ENCODE measurements around the gene TNS3. TPM values are rescaled to one million over a fixed set of nuclear protein-coding genes. Genes with fewer than 3 reads are reported as not detected.

Gene TNS3
- polyA plus RNA-seq, 1 of the 3 experiments (the other 2 are of a cell fraction), result 72.3 TPM

DNA sequence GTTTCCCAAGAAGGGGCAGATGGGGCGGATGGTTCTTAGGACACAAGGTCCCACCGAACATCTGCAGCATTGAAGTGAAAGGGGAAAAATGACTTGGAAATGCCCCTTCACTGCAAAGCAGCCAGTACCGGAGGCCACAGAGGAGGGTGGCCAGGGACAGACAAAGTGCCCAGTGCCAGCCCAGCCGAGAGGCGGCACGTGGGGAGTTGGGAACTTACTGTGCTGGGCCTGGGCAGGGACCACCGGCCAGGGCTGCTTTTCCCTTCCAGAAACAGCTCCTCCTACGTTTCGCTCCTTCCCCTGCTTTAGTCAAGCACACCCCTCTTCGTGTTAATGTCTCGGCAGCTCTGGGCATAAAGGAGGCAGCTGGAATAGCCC is 129.2 kb downstream of the TNS3 start:
- Histone ChIP-seq H3K4me1 (ENCODE audit: control insufficient read depth in 1 of 2, insufficient read depth in 2 of 2, low read depth in 1 of 2, low read length in 1 of 2) (peaks cover 32 to 40% of the 10 kb centered on the region in 2 experiments), H2AFZ (ENCODE audit: low read depth) (no peak overlapping the region), H3K27me3 (ENCODE audit: insufficient read depth) (no peaks in the 10 kb centered on the region), H3K36me3 (replicated peaks in 1 of 2; ENCODE audit: control insufficient read depth in 1 of 2, insufficient read depth in 2 of 2, low read length in 1 of 2) (peaks cover 0 to 4% of the 10 kb centered on the region in 2 experiments), H3K9me3 (no peaks in the 10 kb centered on the region), H3K27ac (ENCODE audit: low read depth in 2 of 2, low read length in 1 of 2) (peak overlapping the region; percentile 78 to 89), H3K9me2 (no peaks in the 10 kb centered on the region), H3F3A (replicated peaks; ENCODE audit: insufficient read depth) (peaks cover 15% of the 10 kb centered on the region), H3K9ac (peak overlapping the region; percentile 48; the same call in 1 of the 2 replicates), H3K4me2 (peak overlapping the region; percentile 46), H4K20me1 (ENCODE audit: insufficient read depth) (no peaks in the 10 kb centered on the region), H3K4me3 (ENCODE audit: low read depth in 2 of 2, low read length in 1 of 2) (no peak overlapping the region), H3K79me2 (ENCODE audit: insufficient read depth) (peaks cover 47% of the 10 kb centered on the region)
- POLR2A ChIA-PET, result no interaction called here
- CTCF ChIA-PET, result interaction anchor here (1.4 to 9.3 kb wide), 4 partner anchors 19 to 492 kb away, joined by 7 to 60 read pairs (median 13); no protein-coding TSS in a partner anchor
- 95% methylated on average over 11 of the region's 11 CpGs for WGBS (ENCODE audit: low lambda C conversion rate)
- no peak for TF ChIP-seq RAD21 (IDR thresholded peaks at IDR 0.05; ENCODE audit: low read length)
- TF ChIP-seq, protein P1, sequence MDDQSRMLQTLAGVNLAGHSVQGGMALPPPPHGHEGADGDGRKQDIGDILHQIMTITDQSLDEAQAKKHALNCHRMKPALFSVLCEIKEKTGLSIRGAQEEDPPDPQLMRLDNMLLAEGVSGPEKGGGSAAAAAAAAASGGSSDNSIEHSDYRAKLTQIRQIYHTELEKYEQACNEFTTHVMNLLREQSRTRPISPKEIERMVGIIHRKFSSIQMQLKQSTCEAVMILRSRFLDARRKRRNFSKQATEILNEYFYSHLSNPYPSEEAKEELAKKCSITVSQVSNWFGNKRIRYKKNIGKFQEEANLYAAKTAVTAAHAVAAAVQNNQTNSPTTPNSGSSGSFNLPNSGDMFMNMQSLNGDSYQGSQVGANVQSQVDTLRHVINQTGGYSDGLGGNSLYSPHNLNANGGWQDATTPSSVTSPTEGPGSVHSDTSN (IDR thresholded peaks at IDR 0.05), result no peak
- no peak for TF ChIP-seq ELF1 (IDR thresholded peaks at IDR 0.05)
- TF ChIP-seq GATA2 (CRISPR knock-in tag; IDR thresholded peaks at IDR 0.05), result no peak
- no peak for TF ChIP-seq NRF1 (IDR thresholded peaks at IDR 0.05; ENCODE audit: low read depth, low read length)
- TF ChIP-seq TCF12 (IDR thresholded peaks at IDR 0.05), result no peak
- DNase-seq, result no peak

DNA sequence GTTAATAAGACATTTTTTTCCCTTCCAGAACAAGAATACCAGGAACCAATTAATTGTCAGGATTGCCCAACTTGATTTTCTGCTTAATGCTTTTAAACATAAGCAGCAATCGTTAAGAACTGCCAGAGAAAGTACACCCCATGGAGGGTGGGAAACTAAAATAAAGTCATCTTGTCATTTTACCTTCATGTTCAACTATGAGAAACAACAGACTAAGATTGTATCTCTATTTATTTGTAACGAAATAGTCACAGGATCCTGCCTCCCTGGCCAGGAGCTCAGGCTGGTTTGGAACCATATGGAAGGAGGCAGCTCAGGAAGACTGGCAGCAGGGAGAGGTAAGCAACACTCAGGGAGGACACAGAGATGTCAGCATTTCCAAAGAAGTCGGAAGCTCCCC is 129.6 kb downstream of the TNS3 start:
- ChIA-PET CTCF (interaction anchor here (1.1 to 9.3 kb wide), 5 partner anchors 18 to 493 kb away, joined by 3 to 60 read pairs (median 9); no protein-coding TSS in a partner anchor), POLR2A (no interaction called here)
- no peak for TF ChIP-seq MXI1 (IDR thresholded peaks at IDR 0.05; ENCODE audit: low read depth, low read length)
- peak; percentile 48; the same call in 1 of the 2 replicates for TF ChIP-seq RCOR1 (IDR thresholded peaks at IDR 0.05; ENCODE audit: low read length)
- no peak for TF ChIP-seq JUND (IDR thresholded peaks at IDR 0.05)
- TF ChIP-seq, protein P1 (IDR thresholded peaks at IDR 0.05), result peak; percentile 41
- TF ChIP-seq NRF1 (IDR thresholded peaks at IDR 0.05; ENCODE audit: low read depth, low read length), result no peak
- TF ChIP-seq GATA2 (CRISPR knock-in tag; IDR thresholded peaks at IDR 0.05), result peak; percentile 70
- no peak for TF ChIP-seq GABPA (IDR thresholded peaks at IDR 0.05; ENCODE audit: low read depth)
- TF ChIP-seq RAD21 (IDR thresholded peaks at IDR 0.05; ENCODE audit: low read length), result peak; percentile 21; the same call in 1 of the 2 replicates
- TF ChIP-seq EZH2phosphoT487 (IDR thresholded peaks at IDR 0.05; ENCODE audit: borderline replicate concordance, low read depth), result no peak
- TF ChIP-seq RXRA (IDR thresholded peaks at IDR 0.05; ENCODE audit: borderline replicate concordance, low read depth), result no peak
- TF ChIP-seq EP300 (IDR thresholded peaks at IDR 0.05; ENCODE audit: borderline replicate concordance in 1 of 2, low read depth in 1 of 2, low read length in 1 of 2), result peak in 1 of 2 experiments; percentile 60; a peak in 3 of 4 replicates
- TF ChIP-seq TCF12 (IDR thresholded peaks at IDR 0.05), result peak; percentile 73
- no peak for TF ChIP-seq ELF1 (IDR thresholded peaks at IDR 0.05)
- no peak overlapping the region for H3K4me3 ChIP-seq (ENCODE audit: low read depth in 2 of 2, low read length in 1 of 2)
- H2AFZ ChIP-seq (ENCODE audit: low read depth), result no peak overlapping the region
- H3K27me3 ChIP-seq (ENCODE audit: insufficient read depth), result no peaks in the 10 kb centered on the region
- DNase-seq, result peak; percentile 63
- H4K20me1 ChIP-seq (ENCODE audit: insufficient read depth), result no peaks in the 10 kb centered on the region
- H3K9me3 ChIP-seq, result no peaks in the 10 kb centered on the region
- peaks cover 15% of the 10 kb centered on the region for H3F3A ChIP-seq (replicated peaks; ENCODE audit: insufficient read depth)
- H3K27ac ChIP-seq (ENCODE audit: low read depth in 2 of 2, low read length in 1 of 2), result peak overlapping the region; percentile 78 to 89
- H3K9me2 ChIP-seq, result no peaks in the 10 kb centered on the region
- 32% methylated on average over 3 of the region's 3 CpGs for WGBS (ENCODE audit: low lambda C conversion rate)
- peak overlapping the region; percentile 48; the same call in 1 of the 2 replicates for H3K9ac ChIP-seq
- peak overlapping the region; percentile 46 for H3K4me2 ChIP-seq
- H3K79me2 ChIP-seq (ENCODE audit: insufficient read depth), result peaks cover 43% of the 10 kb centered on the region
- H3K36me3 ChIP-seq (replicated peaks in 1 of 2; ENCODE audit: control insufficient read depth in 1 of 2, insufficient read depth in 2 of 2, low read length in 1 of 2), result peaks cover 0 to 4% of the 10 kb centered on the region in 2 experiments
- peaks cover 30 to 37% of the 10 kb centered on the region in 2 experiments for H3K4me1 ChIP-seq (ENCODE audit: control insufficient read depth in 1 of 2, insufficient read depth in 2 of 2, low read depth in 1 of 2, low read length in 1 of 2)

All from SK-N-SH (cell line).